Measurements from ENCODE around the gene FAT2.

DNA sequence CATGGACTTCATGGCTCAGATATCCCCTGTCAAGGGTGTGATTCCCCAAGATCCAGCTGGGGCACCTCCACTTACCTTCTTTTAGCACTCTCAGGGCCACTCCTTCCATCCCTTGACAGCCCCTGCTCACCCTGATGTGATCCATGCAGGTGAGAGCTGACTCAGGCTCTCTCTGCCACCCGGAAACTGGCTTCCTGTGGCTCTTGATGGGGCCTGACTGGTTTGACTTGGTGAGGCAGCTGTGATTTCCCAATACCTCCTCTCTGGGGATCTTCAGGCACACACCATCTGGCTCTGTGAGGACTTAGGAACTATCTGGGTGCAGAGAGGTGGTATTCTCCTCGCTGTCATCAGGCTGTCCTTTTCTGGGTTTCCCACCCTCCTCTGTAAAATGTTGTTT lies 7.9 kb upstream of the FAT2 start:
- TF ChIP-seq, protein P1, sequence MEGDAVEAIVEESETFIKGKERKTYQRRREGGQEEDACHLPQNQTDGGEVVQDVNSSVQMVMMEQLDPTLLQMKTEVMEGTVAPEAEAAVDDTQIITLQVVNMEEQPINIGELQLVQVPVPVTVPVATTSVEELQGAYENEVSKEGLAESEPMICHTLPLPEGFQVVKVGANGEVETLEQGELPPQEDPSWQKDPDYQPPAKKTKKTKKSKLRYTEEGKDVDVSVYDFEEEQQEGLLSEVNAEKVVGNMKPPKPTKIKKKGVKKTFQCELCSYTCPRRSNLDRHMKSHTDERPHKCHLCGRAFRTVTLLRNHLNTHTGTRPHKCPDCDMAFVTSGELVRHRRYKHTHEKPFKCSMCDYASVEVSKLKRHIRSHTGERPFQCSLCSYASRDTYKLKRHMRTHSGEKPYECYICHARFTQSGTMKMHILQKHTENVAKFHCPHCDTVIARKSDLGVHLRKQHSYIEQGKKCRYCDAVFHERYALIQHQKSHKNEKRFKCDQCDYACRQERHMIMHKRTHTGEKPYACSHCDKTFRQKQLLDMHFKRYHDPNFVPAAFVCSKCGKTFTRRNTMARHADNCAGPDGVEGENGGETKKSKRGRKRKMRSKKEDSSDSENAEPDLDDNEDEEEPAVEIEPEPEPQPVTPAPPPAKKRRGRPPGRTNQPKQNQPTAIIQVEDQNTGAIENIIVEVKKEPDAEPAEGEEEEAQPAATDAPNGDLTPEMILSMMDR (conservative IDR thresholded peaks at IDR 0.05) = no peak
- TF ChIP-seq EZH2 (IDR thresholded peaks at IDR 0.05; ENCODE audit: low read depth) = no peak

All from PC-9 (cell line).